Right lung (tissue), 5 donors: Measurements from ENCODE around the gene FAM24A. TPM values are rescaled to one million over a fixed set of nuclear protein-coding genes. Genes with fewer than 3 reads are reported as not detected.
A peak's percentile ranks its signal among the peaks of the same experiment; 100 is the strongest.

Source experiments
- DNase-seq, 2 donors: peaks; one replicate each; pipeline ENCODE4 v3.0.0-alpha.2; 2013
- polyA plus RNA-seq, 5 donors: library from polyadenylated mRNA; unstranded; fragments of 120-200 nt; gene quantifications; one replicate each; pipeline versions ENCODE4 v1.2.1 to v1.2.3, GENCODE V29; 2013; ENCODE audit warnings: inconsistent platforms in 1 of 5, low replicate concordance in 1 of 5; ENCODE audit not compliant: insufficient read length in 5 of 5, insufficient read depth in 1 of 5

The FAM24A gene
- polyA plus RNA-seq, 5 donors: not detected

DNA sequence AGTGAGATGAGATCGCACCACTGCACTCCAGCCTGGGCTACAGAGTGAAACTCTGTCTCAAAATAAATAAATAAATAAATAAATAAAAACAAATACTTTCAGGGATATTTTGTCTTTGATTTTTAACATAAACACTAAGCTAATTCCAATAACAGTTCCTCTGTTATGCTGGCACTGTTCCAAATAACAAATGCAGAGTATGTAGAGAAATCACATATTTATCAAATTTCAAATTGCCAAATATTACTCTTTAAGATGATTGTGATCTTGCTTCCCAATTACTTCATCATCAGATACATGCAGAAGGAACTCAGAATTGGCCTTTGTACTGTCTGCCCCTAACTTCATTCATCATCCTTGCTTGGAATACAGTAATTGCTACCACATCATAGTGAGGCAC is 19.7 kb downstream of the FAM24A start:
- no peak for DNase-seq

DNA sequence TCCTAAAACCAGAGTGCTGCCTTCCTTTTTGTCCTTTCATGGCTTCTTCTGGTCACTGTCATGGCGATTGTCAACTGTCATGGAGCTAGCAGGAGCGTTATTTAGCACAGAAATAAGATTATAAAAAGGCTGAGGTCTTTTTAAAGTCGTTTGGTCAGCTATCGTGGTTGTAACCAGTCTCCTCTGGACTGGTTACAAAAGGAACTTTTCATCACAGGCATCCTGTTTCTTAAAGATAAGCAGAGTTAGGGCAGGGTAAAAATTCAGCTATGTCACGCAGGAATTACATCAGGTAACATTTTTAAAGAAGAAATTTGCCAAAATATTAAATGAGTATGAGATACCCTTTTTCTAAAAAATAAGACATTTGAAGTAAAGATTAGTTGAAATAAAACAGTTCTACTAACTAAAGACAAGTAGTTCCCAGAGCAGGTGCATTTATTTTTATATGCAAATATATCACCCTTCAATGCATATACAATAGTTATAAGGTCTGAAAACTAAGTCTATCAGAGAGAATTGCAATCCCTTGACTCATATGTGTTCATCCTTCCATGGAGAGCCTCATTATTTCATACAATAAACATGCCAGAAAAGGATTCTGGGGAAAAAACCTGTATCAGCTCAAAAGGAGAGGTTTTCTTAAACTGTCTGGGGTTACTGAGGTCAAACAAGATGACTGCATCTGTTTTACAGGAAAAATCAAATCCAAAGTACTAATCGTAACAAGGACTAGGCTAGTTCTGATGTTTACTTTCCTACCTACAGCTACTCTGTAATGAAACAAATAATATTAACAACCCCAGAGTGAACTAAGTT is 20.9 kb downstream of the FAM24A start:
- no peak for DNase-seq

DNA sequence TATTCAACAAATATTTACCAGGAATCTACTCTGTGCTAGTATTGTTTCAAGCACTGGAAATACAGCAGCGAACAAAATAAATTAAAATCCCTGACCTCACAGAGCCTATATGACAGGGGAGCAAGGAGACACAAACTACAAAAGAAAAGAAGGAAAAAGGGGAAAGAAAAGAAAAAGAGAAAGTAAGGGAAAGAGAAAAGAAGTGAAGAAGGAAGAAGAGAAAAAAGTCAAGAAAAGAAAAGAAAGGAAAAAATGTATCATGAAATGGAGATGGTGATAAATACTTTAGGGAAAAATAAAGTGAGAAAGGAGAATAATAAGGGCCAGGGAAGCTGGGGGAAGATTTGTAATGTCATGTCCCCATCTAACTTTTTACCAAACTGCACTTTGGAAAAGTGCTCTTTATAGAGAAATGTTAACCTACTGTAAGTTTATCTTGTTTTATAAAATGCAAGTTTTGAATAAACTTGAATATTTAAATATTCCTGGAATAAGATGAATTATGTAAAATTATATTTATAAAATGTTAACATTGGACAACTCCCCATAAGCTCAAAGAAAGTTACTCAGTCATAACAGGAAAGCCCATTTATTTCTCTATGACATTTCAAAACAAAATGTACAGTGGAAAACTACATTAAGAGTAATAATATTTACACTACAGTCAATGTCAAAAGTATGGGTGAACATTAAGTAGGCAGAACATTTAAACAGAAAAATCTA is 28.9 kb downstream of the FAM24A start:
- no peak for DNase-seq

DNA sequence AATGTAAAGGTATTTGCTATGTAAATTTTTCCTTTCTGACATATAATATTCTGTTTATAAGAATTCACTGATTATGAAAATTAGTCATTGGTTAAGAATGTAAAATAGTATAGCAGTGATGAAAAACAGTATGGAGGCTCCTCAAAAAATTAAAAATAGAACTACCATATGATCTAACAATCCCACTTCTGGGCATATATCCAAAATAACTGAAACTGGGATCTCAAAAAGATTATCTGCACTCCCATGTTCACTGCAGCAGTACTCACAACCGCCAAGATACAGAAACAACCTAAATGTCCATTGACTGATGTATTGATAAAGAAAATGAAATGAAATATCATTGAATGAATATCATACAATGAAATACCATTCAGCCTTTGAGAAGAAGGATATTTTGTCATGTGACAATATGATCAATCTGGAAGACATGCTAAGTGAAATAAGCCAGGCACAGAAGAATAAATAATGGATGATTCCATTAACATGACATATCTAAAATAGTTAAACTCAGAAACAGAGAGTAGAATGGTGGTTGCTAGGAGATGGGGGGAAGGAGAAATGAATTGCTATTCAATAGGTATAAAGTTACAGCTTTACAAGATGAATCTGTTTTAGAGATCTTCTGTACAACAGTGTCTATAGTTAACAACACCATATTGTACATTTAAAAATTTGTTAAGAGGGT is 29.6 kb downstream of the FAM24A start:
- no peak for DNase-seq

DNA sequence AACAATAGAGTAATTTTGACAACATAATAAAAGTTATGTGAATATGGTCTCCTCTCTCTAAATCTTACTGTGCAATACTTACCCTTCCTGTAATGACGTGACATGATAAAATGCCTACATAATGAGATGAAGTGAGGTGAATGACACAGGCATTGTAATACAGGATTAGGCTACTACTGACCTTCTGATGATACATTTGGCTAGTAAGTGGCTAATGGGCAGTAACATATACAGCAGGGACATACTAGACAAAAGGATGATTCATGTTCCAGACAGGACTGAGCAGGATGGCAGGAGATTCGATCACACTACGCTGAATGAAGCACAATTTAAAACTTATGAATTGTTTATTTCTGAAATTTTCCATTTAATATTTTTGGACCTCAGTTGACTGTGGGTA is 38.9 kb downstream of the FAM24A start:
- no peak for DNase-seq

DNA sequence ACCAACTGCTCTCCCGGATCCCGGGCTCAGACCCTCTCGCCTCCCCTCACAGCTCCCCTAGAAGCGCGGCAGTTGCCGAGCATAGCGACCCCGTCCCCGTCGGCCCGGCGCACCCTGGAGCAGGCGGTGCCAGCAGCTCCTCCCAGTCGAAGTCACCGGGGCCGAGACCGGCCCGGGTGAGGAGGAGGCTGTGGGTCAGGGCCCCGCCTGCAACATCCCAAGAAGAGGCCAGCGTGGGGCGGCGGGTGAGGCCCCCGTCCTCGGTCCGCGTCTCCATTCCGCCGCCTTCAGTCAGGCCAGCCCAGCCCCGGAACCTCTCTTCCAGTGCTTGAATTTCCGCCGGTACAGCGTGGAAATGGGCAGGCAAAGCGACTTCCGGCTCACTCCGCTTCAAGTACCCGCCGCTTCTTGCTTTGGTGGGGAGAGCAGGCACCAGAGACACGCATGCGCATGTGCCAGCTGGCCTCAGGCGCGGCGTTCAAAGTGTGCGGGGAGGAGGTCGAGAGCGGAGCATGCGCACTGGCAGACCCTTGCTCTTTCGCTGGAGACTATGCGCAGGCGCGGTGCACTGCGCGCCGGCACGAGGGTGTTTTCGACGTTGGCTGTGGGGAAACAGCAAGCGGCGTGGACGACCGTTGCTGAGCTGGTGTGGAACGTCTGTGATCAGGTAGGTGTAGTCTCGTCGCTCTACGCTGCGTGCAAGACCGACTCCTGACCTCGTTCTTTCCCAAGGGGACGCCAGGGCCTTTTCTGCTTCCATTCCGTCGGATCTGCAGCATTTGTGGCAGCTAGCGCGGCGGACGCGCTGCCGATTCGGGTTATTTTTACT is 43.7 kb downstream of the FAM24A start, which contains the start of gene C10orf88:
Gene C10orf88, minus strand, starts transcription at position 326 of the 829 bp plus-strand sequence. Its CDS starts 49 bp downstream, at position 277.
- peak; percentile 97 for DNase-seq

DNA sequence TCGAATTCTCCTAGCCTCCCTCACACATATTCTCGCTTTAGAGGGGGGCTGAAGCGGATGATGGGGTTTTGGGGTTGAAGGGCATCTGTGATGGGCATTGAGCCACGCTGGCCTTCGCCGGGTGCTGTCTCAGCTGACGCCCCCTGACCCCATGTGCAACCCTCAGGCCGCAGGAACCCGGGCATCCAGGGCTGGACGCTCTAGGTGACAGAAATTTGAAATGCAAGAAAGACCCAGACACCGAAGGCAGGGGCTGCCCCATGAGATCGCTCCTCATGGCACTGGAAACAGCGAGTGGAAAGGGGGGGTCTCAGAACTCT is 44.3 kb downstream of the FAM24A start:
- no peak for DNase-seq

DNA sequence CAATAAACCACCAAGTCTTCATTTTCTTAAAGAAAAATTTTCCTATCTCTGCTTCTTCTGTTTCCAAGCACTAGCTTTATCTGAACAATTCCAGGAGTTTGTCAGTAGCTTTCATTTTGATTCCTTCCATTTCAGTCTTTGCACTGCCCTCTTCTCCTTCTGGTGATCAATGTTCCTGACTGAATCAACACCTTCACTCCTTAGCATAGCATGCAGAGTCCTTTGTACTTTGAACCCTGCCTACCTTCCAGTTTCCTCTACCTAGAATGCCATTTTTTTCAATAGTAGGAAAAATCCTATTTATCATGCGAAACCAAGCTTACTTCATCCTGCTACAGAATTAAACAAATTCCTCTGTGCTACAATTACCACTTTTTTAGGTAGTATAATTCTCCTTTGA is 45.5 kb downstream of the FAM24A start:
- no peak for DNase-seq

DNA sequence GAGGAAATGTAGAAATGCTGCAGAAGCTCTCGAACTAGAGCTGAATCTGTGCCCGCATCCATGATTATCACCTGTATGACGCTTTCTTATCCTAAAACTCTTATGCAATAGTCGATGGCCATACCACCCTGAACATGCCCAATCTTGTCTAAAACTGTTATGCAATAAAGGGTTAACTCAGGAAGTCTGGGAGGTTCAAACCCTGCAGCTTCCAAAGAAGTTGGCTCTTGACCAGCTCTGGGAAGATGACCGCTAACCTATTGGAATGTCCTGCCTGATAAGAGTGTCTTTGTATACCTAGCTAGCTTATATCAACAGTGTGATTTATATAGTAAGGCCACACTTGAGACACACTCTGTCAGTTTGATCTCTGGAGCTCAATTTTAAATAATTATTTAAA is 47.1 kb downstream of the FAM24A start:
- DNase-seq: no peak

DNA sequence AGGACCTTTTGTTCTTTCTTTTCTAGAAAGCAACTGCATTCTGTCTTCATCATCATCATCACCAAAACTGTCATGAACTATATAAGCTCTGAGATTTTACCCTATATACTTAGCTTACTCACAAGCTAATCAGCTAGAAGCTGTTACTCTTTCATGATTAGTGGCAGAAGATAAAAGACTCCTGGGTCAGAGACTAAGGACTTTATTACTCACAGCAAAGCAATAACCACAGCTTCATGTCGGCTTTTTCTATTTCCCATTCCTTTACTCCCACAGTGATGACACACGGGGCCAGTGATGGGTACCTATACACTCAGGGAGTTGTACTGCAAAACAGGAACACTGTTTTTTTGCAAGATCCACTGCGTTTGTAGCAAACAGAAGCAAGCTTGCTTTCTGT is 52.0 kb downstream of the FAM24A start:
- no peak for DNase-seq

Other genes with a start within 250 kb of the FAM24A start
- not detected for gene C10orf120, start 210.8 kb upstream of the FAM24A start, polyA plus RNA-seq
- gene CUZD1, start 64.8 kb upstream of the FAM24A start, polyA plus RNA-seq: 1 to 10 TPM; 1.4 to 2.5 (median 2.2) TPM
- gene FAM24B, start 31.0 kb upstream of the FAM24A start, polyA plus RNA-seq: 1 to 10 TPM; 4.9 to 9.0 (median 7.7) TPM
- gene C10orf88, start 43.6 kb downstream of the FAM24A start, polyA plus RNA-seq: 10 to 100 TPM; 15.9 to 25.4 (median 21.8) TPM
- gene PSTK, start 69.8 kb downstream of the FAM24A start, polyA plus RNA-seq: 10 to 100 TPM in 2 of 5 donors, 1 to 10 TPM in 3; 6.6 to 11.1 (median 8.5) TPM
- gene IKZF5, start 98.2 kb downstream of the FAM24A start, polyA plus RNA-seq: 10 to 100 TPM; 17.5 to 30.3 (median 24.2) TPM
- 10 to 100 TPM; 13.8 to 26.6 (median 21.7) TPM for gene ACADSB, start 98.4 kb downstream of the FAM24A start, polyA plus RNA-seq
- not detected for gene HMX3, start 225.4 kb downstream of the FAM24A start, polyA plus RNA-seq
- not detected for gene HMX2, start 237.5 kb downstream of the FAM24A start, polyA plus RNA-seq
- gene BUB3, start 243.8 kb downstream of the FAM24A start, polyA plus RNA-seq: 100 to 1,000 TPM in 3 of 5 donors, 10 to 100 TPM in 2; 92.3 to 160 (median 117) TPM